Liver (tissue), 9 donors: Measurements from ENCODE around the gene PEX14. TPM values are rescaled to one million over a fixed set of nuclear protein-coding genes. Genes with fewer than 3 reads are reported as not detected.

Experiments used
- DNase-seq: peaks from one replicate; pipeline ENCODE4 v3.0.0-alpha.2; 2017; ENCODE audit warnings: low spot score
- H3K27ac ChIP-seq, 2 donors: one replicate each; pipeline ENCODE4 v1.7.0; 2013; ENCODE audit warnings: inconsistent platforms in 2 of 2, low read length in 2 of 2, control low read depth in 1 of 2, low read depth in 1 of 2, mild to moderate bottlenecking in 1 of 2
- H3K27me3 ChIP-seq, 4 donors: one replicate each; pipeline versions ENCODE4 v1.6.1 to v1.7.0; 2013; ENCODE audit warnings: low read length in 3 of 4, inconsistent platforms in 1 of 4, mild to moderate bottlenecking in 1 of 4, moderate library complexity in 1 of 4; ENCODE audit not compliant: control insufficient read depth in 4 of 4, insufficient read depth in 4 of 4
- H3K36me3 ChIP-seq, 4 donors: one replicate each; pipeline versions ENCODE4 v1.6.1 to v1.7.0; 2013; ENCODE audit warnings: low read length in 3 of 4, mild to moderate bottlenecking in 3 of 4, low read depth in 1 of 4, moderate library complexity in 1 of 4; ENCODE audit not compliant: control insufficient read depth in 4 of 4, insufficient read depth in 3 of 4
- H3K4me1 ChIP-seq, 4 donors: one replicate each; pipeline versions ENCODE4 v1.6.1 to v1.7.0; 2013; ENCODE audit warnings: low read length in 3 of 4, mild to moderate bottlenecking in 3 of 4, moderate library complexity in 1 of 4; ENCODE audit not compliant: control insufficient read depth in 4 of 4, insufficient read depth in 4 of 4
- H3K4me3 ChIP-seq, 3 donors: one replicate each; pipeline versions ENCODE4 v1.6.1 to v1.7.0; 2013; ENCODE audit warnings: low read length in 3 of 3, control low read depth in 1 of 3, low read depth in 1 of 3, mild to moderate bottlenecking in 1 of 3
- H3K9ac ChIP-seq, 2 donors: one replicate each; pipeline ENCODE4 v1.7.0; 2013; ENCODE audit warnings: low read length in 2 of 2, mild to moderate bottlenecking in 2 of 2, moderate library complexity in 2 of 2, control low read depth in 1 of 2, low read depth in 1 of 2
- H3K9me3 ChIP-seq, 4 donors: one replicate each; pipeline versions ENCODE4 v1.6.1 to v1.7.0; 2013; ENCODE audit warnings: low read length in 3 of 4; ENCODE audit not compliant: control insufficient read depth in 4 of 4
- FOXA2 ChIP-seq: IDR thresholded peaks from 2 replicates; pipeline ENCODE4 v1.6.1; 2016; ENCODE audit warnings: antibody characterized with exemption
- GABPA ChIP-seq, 2 donors: IDR thresholded peaks in 1 of 2; conservative IDR thresholded peaks in 1 of 2; 2 replicates each; pipeline ENCODE4 v1.6.1; 2016; ENCODE audit warnings: antibody characterized with exemption in 2 of 2, mild to moderate bottlenecking in 1 of 2, moderate library complexity in 1 of 2
- HNF4A ChIP-seq, 2 donors: conservative IDR thresholded peaks; 2 replicates each; pipeline ENCODE4 v1.6.1; 2016; ENCODE audit warnings: antibody characterized with exemption in 2 of 2, mild to moderate bottlenecking in 2 of 2
- JUND ChIP-seq, 2 donors: IDR thresholded peaks; 2 replicates each; pipeline ENCODE4 v1.6.1; 2016; ENCODE audit warnings: antibody characterized with exemption in 2 of 2
- NR2F2 ChIP-seq: IDR thresholded peaks from 2 replicates; pipeline ENCODE4 v1.6.1; 2016; ENCODE audit warnings: antibody characterized with exemption
- RAD21 ChIP-seq, 2 donors: IDR thresholded peaks; 2 replicates each; pipeline ENCODE4 v1.6.1; 2016; ENCODE audit warnings: antibody characterized with exemption in 2 of 2, mild to moderate bottlenecking in 2 of 2
- SP1 ChIP-seq: IDR thresholded peaks from 2 replicates; pipeline ENCODE4 v1.6.1; 2018; ENCODE audit warnings: antibody characterized with exemption, mild to moderate bottlenecking
- TAF1 ChIP-seq: conservative IDR thresholded peaks from 2 replicates; pipeline ENCODE4 v1.6.1; 2016; ENCODE audit warnings: antibody characterized with exemption, mild to moderate bottlenecking
- WGBS: extraction: QIAGEN DNeasy Blood & Tissue Kit; methylation state at CpG from one replicate; pipeline ENCODE4 v1.1.7; 2013; 5-methylcytosine and 5-hydroxymethylcytosine counted together
- polyA plus RNA-seq, 2 donors: library from polyadenylated mRNA; stranded (reverse) in 1 of 2; unstranded in 1 of 2; fragments of 200-250 nt in 1 of 2; fragments of >200 nt in 1 of 2; fragmentation: Nextera tagmentation in 1 of 2; extraction: Ambion mirVana in 1 of 2; gene quantifications; one replicate each; pipeline versions ENCODE4 v1.2.1 to v1.2.3, GENCODE V29; 2013 to 2015
- total RNA-seq, 2 donors: library from RNA; depleted of rRNA; stranded (reverse); fragments of >200 nt; gene quantifications; one replicate each; pipeline ENCODE4 v1.2.3, GENCODE V29; 2014
- TF ChIP-seq, protein P1 (sequence below): IDR thresholded peaks from 2 replicates; pipeline ENCODE4 v1.6.1; 2016; ENCODE audit warnings: antibody characterized with exemption
- TF ChIP-seq, protein P2 (sequence below): IDR thresholded peaks from 2 replicates; pipeline ENCODE4 v1.6.1; 2016; ENCODE audit warnings: antibody characterized with exemption, mild to moderate bottlenecking
- TF ChIP-seq, protein P3 (sequence below): IDR thresholded peaks from 2 replicates; pipeline ENCODE4 v1.6.1; 2016; ENCODE audit warnings: antibody characterized with exemption
- donor health status: healthy.
- donor health status: healthy.
- donor health status: healthy.
- donor health status: healthy.
- donor health status: healthy.

PEX14 gene
- total and polyA plus RNA-seq, 4 donors, result 7.1 to 16.1 (median 11.7) TPM

DNA sequence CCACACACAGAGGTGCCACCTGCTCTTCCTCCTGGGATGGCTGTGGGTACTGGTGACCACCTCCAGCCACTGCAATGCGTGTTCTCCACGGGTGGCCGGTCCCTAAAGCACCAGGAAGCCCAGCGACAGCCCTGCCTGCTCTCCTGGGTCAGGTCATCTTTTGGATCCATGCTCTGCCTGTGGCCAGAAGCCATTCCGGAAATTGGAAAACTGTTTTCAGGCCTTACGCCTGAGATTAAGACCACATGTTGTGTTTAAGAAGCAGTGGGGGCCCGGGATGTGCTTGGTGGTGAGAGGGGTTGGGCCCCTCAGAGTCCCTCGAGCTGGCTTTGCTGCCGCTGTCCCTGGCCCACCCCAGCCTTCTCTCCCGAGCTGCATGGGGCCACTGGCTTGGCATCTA is 150.8 kb downstream of the PEX14 start (continued):
- TF ChIP-seq, protein P1, sequence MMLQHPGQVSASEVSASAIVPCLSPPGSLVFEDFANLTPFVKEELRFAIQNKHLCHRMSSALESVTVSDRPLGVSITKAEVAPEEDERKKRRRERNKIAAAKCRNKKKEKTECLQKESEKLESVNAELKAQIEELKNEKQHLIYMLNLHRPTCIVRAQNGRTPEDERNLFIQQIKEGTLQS, result no peak
- TF ChIP-seq, protein P2, sequence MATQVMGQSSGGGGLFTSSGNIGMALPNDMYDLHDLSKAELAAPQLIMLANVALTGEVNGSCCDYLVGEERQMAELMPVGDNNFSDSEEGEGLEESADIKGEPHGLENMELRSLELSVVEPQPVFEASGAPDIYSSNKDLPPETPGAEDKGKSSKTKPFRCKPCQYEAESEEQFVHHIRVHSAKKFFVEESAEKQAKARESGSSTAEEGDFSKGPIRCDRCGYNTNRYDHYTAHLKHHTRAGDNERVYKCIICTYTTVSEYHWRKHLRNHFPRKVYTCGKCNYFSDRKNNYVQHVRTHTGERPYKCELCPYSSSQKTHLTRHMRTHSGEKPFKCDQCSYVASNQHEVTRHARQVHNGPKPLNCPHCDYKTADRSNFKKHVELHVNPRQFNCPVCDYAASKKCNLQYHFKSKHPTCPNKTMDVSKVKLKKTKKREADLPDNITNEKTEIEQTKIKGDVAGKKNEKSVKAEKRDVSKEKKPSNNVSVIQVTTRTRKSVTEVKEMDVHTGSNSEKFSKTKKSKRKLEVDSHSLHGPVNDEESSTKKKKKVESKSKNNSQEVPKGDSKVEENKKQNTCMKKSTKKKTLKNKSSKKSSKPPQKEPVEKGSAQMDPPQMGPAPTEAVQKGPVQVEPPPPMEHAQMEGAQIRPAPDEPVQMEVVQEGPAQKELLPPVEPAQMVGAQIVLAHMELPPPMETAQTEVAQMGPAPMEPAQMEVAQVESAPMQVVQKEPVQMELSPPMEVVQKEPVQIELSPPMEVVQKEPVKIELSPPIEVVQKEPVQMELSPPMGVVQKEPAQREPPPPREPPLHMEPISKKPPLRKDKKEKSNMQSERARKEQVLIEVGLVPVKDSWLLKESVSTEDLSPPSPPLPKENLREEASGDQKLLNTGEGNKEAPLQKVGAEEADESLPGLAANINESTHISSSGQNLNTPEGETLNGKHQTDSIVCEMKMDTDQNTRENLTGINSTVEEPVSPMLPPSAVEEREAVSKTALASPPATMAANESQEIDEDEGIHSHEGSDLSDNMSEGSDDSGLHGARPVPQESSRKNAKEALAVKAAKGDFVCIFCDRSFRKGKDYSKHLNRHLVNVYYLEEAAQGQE, result no peak
- no peak for TF ChIP-seq SP1

DNA sequence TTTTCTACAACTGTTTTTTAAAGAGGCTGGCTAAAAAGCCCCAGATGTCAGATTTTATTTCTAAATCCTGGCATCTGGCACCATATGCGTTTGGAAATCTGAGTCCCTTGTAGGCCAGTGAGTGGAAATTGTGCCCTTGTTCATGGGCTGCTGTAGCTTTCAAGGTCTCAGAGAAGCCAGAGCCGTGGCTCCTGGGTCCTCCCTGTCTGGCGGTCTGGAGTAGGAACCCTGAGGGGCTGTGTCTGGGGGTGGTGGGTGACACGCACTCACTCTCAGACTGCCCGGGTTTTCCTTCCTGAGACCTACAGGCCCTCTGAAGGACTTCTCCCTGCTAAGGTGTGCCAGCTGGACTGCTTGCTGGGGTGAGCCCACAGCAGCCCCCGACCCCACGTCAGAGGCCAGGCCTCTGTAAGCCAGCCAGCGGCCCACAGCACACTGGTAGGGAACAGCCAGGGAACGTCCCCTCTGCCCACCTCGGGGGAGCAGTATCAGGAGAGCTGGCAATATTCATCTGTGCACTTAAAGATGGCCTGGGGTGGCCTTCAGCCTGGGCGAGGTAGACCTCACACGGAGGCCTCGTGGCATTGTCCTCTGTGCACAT is 151.5 kb downstream of the PEX14 start:
- WGBS, result 94% methylated on average over 13 of the region's 13 CpGs
- Histone ChIP-seq H3K4me3 (no peak overlapping the region), H3K27me3 (no peaks in the 10 kb centered on the region), H3K4me1 (peaks cover 10 to 41% (median 18%) of the 10 kb centered on the region in 4 donors), H3K27ac (no peak overlapping the region), H3K9me3 (no peaks in the 10 kb centered on the region), H3K9ac (no peak overlapping the region), H3K36me3 (peaks cover 3 to 10% (median 8%) of the 10 kb centered on the region in 4 donors)
- DNase-seq, result no peak
- TF ChIP-seq HNF4A (conservative IDR thresholded peaks at IDR 0.05), result no peak
- TF ChIP-seq RAD21 (IDR thresholded peaks at IDR 0.05), result no peak
- TF ChIP-seq JUND (IDR thresholded peaks at IDR 0.05), result no peak

DNA sequence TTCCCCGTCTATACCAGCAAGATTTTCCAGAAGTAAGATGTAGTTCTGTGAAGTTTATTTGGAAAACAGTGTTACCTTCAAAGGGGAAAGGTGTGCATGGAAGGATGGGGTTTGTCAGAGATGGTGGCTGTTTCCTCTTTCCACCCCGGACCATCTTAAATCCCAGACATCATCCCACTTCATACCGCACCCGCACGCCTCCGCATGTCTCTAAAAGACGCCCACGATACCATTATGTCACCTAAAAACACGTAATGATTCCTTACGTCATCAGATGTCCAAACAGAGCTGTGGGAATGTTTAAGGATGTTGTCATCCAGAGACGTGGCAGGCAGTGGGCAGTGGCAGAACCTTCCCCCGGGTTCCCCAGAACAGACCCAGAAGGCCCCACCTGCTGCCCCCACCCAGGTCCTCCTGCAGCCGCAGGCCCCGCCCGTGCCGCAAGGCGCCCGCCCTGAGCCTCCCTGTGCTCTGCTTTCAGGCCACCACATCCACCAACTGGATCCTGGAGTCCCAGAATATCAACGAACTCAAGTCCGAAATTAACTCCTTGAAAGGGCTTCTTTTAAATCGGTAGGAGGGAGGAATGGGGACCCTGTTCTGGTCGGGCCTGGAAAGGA is 152.2 kb downstream of the PEX14 start:
- Histone ChIP-seq H3K4me1 (peaks cover 10 to 41% (median 18%) of the 10 kb centered on the region in 4 donors), H3K36me3 (peaks cover 3 to 10% (median 8%) of the 10 kb centered on the region in 4 donors), H3K27ac (no peak overlapping the region), H3K9ac (no peak overlapping the region), H3K27me3 (no peaks in the 10 kb centered on the region), H3K4me3 (no peak overlapping the region), H3K9me3 (no peaks in the 10 kb centered on the region)
- WGBS, result 95% methylated on average over 22 of the region's 22 CpGs
- TF ChIP-seq GABPA (IDR thresholded peaks at IDR 0.05 in 1 of 2, conservative IDR thresholded peaks at IDR 0.05 in 1 of 2) (no peak), NR2F2 (no peak), FOXA2 (no peak), TAF1 (no peak), SP1 (no peak)
- TF ChIP-seq, protein P3, sequence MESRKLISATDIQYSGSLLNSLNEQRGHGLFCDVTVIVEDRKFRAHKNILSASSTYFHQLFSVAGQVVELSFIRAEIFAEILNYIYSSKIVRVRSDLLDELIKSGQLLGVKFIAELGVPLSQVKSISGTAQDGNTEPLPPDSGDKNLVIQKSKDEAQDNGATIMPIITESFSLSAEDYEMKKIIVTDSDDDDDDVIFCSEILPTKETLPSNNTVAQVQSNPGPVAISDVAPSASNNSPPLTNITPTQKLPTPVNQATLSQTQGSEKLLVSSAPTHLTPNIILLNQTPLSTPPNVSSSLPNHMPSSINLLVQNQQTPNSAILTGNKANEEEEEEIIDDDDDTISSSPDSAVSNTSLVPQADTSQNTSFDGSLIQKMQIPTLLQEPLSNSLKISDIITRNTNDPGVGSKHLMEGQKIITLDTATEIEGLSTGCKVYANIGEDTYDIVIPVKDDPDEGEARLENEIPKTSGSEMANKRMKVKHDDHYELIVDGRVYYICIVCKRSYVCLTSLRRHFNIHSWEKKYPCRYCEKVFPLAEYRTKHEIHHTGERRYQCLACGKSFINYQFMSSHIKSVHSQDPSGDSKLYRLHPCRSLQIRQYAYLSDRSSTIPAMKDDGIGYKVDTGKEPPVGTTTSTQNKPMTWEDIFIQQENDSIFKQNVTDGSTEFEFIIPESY, result no peak
- no peak for DNase-seq
